GM19099 (cell line): ENCODE data around the gene CREB3.

Experiments
- POLR2A ChIP-seq: IDR thresholded peaks from 3 replicates; pipeline ENCODE4 v1.6.1; 2011; ENCODE audit warnings: low read depth; ENCODE audit not compliant: insufficient read length; ENCODE audit errors: extremely low read depth

Gene CREB3

DNA sequence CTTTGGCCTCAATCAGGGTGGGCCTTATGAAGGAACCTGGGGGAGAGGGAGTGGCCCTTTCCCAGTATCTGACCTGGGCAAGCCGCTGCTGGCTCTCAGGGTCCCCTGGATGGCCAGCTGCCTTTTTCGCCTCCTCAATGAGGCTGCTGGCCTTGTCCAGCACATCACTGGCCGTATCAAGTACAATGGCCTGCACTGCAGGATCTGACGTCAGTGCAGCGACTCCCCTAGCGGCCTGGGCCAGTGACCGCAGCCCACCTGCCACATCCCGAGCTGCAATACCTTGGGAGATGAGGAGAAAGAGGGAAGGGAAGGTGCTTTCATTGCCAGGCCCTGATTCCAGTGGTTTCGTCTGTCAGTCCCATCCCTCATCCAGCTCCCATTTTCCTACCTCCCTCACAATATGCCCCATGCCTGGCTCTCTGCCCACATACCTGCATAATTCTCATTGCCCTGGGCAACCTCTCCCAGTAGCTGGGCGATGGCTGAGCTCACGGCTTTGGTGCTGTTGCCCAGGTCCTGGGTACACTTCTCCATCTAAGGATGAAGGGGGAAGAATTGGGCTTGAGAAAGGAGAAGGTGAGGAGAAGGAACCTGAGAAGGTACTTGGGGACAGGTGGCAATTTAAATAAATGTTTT is 19.6 kb upstream of the CREB3 start:
- no peak for TF ChIP-seq POLR2A

DNA sequence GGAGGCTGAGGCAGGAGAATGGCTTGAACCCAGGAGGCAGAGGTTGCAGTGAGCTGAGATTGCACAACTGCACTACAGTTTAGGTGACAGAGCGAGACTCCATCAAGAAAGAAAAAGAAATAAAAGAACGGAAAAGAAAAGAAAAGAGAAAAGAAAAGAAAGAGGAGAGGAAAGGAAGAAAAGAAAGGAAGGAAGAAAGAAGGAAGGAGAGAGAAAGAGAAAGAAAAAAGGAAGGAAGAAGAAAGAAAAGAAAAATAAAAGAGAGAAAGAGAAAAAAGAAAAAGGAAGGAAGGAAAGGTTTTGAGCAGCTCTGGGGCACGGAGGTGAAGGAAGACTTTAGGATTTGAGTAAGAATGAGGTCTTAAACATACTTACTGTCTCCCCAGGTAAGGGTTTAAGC is 18.9 kb upstream of the CREB3 start:
- no peak for TF ChIP-seq POLR2A

DNA sequence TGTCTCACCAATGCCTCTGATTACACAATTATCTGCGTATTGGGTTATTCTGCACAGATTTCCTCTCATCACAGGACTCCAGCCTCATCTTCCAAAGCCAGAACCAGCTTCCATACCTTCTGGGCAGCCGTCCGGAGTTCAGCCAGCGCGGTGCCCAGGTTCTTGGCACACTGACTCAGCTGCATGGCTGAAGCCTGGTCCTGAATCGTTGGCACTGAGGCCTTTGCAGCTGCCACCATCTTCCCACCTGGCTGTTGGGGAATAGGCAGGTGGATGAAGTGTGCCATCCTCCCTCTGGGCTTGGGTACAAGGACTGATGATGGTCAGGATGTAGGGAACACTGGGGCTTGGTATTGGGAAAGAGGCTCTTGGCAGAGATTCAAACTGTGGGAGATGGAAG is 18.3 kb upstream of the CREB3 start:
- TF ChIP-seq POLR2A = no peak

DNA sequence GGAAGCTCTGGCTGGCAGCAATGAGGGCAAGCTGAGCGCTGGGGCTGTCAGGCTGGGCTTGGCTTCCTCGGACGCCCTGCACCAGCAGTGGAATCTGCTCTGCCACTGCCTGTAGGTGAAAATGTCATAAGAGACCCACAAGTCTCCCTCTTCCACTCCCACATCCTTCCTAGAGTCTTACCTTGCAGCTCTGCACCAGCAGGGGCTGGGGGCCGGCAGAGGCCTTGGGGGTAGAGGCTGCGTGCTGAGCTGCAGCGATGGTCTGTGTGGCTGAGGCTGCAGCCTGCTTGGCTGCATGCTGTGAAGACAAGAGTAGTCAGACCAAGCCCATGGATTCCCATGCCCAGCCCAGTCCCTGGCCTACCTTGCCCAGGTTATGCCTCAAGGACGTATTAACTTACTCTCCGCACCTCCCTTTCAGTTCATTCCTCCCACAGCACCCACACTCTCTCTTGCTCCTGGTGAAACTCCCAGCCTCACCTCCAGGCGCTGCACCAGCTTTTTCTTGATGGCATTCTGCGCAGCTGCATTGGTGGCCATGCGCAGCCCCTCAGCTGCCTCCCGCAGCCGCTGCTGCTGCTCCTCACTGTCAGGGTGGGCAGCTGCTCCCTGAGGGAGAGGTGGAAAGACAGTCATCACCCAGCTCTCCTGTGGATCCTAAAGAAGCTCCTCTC is 17.8 kb upstream of the CREB3 start:
- TF ChIP-seq POLR2A = no peak

DNA sequence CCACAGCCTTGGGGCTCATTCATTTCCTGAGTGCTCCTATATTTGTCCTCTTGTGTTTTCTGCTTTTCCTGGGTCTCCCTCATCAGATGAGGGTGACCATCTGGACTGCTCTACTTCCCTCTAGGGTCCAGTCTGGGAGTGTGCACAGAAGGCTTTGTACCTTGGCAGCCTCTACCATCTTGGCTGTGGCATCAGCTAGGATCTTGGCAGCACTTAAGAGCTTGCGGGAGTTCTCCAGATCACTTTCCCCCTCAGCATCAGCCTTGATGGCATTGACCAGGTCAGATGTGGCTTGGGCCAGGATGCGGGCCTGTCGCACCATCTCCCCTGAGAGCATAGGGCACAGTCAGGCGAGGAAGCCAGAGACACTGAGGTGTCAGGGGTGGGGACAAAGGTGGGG is 16.2 kb upstream of the CREB3 start:
- no peak for TF ChIP-seq POLR2A

DNA sequence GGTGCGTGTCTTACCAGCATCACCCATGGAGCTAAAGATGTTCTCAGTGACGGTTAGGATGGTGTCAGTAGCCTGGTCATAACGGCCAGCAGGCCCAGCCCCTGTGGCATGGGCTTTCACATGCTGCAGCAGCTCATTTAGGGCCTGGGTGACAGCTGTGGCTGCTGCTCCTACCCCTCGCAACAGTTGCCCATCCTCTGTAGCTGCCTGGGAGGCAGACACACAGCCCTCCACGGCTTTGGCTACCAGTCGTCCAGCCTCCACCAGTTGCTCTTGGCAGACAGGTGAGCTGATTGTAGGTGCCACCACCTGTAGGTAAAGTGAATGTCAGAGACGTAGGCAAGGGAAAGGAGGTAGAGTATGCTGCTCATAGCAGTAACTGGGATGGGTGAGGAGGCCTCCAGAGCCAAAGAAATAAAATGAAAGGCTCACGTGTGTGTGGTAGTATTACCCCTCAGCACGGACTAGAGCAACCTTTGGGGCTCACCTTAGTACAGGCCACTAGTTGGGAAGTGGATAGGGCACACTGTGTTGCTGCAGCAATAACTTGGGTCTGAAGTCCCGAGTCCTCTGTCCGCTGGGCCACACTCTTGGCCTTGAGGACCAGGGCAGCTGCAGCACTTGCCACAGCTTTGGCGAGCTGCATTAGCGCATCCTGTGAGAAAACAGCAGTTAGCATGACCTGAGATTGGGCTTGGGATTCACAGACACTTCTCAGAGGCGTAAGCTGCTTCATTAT is 15.2 kb upstream of the CREB3 start:
- no peak for TF ChIP-seq POLR2A

DNA sequence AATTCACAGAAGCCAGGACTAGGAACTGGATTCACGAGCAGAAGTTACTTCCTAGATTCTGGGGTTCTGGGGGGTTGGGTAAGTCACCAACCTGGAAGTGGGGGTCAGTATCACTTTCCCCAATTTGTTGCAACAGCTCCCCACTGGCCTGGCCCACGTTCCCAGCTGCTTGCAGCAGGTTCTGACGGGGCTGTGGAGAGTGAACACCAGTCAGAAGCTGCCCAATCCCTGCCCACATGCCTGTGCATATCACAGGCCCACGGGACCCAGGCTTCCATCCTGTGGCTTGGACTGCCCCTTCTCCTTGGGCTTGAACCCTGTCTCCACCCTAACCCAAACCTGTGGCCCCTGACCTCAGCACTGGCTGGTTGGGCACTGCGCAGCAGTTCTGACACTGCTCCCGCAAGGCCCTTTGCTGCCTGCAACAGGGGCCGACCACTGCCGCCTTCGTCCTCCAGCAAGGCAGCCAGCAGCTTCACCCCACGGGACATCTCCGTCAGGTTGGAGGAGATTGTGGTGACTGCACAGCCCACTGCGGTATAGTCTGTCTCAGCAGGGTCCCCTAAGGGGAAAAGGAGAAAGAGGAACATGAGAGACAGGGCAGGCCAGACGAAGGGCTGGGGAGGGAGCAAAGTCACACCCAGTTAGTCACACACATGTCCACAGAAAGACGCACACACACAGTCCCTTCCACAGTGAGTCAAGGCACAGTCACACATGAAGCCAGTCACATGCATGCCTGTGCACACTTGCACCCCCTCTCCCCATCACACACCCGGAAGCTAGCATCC is 13.6 kb upstream of the CREB3 start:
- no peak for TF ChIP-seq POLR2A

DNA sequence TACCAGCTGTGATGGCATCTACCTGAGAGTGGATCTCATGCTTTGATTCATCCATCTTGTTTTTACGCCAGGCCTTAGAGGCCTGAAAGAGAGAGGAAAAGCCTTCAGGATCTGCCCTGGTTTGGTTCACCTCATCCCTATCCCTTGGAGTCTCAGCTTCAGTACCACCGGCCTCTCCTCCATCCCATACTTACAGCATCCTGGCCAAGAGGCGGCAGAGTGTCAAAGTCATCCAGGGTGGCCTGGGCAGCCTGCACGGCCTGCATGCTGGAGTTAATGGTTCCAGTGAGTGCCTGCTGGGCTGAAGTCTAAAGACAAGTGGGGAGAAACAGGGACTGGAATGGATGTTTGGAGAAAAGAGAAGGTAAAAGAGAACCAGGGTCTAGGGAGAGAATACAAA is 12.9 kb upstream of the CREB3 start:
- no peak for TF ChIP-seq POLR2A

DNA sequence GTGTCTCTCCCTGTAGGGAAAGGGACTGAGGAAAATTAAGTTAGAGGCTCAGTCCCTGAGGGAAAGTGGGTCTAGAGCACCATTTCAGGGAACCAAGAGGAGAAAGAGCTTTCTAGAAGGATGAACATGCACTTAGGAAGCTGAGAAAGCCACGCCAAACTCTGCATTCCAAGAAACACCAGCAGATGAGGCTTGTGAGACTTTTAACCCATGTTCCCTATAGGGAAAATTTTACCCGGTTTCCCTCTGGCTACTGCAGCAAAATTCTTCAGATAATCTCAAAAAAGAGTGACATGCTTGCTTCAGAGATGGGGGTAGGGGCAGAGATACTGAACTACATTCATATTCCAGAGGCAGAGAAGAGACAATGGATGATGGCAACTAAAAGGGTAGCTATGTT is 9.0 kb upstream of the CREB3 start:
- no peak for TF ChIP-seq POLR2A

DNA sequence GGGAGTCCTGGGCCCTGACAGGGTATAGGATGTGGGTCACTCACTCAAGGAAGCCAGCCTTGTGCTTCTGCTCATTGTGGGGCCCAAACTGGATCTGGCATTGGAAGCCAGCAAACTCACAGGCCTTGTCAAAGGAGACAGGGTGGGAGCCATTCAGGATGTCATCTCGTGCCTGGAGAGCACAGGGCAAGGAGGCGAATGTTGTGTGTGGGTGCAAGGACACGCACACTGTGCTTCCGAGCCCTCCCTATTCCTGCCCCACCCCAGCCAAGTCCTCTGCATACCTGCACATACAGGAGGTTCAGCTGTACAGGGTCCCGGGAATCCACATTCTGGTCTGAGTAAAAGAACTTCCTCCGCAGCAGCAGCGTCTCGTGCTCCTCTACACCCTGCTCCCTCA is 8.6 kb upstream of the CREB3 start:
- TF ChIP-seq POLR2A = no peak

DNA sequence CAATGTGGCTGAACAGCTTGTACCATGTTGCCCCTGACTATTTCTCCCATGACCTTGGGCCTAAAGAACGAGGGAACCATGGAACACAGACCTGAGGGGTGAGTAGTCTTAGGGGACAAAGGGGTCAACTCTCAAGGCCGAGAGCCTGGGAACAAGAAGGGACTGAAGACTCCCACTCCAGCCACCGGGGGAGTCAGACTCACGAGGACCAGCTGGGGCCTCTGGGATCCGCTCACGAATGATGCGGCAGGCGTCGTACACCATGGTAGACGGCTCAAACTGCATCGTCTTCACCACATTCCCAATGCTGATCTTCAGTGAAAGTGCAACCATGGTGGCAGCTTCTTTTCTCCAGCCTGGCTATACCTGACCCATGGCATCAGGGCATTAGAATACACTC is 7.1 kb upstream of the CREB3 start:
- no peak for TF ChIP-seq POLR2A

DNA sequence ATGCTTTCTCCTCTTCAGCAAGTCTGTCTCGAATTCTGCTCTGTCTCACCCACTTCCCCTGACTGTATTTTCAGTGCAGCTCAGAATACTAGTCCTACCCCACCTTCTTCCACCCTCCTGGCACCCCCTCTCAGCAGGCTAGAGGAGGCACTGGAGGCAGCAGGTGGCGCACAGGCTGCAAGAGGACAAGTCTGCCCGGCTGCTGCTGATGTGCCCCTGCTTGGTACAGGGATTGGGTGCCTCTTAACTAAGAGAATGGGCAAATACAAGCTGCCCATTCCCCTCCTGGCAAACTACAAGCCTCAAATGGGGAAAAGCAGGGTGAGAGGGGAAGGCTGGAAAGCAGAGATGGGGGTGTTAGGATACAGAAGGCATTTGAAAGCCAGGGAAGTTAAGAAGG is 5.5 kb upstream of the CREB3 start:
- no peak for TF ChIP-seq POLR2A

DNA sequence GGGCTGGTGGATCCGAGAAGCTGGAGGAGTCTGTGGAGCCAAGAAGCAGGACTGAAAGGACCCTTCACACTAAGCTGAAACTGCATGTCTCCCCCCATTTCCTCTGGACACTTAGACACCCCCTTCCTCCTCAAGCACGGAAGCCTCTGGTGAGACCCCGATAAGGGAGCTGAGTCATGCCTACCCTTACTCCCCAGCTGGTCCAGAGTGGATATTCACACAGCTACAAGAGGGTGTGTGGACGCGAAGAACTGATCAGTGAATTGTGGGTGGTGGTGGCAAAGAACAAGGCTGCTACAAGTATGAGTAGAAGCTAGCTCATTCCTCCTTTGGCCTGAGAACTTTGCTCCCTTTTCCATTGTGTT is 4.8 kb upstream of the CREB3 start:
- TF ChIP-seq POLR2A = no peak

DNA sequence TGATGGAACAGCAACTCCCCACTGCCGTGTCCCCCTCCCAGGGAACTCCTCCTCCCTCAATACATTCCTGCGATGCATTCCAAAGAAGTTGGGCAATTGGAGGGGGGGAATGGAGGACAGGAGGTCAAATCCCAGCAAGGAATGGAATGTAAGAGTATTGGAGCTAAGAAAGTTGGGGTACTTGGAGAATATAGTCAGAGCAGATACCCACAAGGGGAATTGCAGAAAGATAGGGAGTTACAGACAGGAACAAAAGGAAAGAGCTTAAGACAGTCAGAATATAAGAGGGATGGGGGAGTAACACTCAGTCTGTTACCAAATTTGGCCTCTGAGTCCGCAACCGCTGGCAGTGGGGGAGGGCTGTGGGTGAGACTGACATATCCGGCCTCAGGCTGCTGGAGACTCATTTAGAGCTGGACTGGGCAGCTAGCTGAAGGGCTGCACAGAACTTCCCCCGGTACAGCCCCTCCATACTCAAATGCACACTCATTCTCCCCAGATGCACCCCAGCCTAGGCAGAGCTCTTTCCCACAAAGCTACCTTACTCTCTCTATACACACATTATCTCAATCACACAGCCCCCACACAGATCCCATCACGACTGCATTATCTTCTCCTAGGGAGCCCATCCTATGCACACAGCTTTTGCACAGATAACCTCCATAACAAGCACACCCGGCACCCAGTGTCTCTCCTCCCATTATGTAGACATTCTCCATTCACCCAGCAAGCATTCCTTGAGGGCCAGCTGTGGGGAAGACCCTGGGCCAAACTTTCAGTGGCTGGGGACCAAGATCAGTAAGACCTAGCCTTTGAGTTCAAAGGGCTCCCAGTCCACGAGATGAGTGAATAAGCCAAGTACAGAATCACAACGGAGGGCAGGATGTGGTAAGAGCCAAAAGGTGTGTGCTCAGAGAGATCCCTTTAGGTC is 4.2 kb upstream of the CREB3 start:
- peak; percentile 54 for TF ChIP-seq POLR2A
